BJ (cell line): ENCODE data around the gene STK32B. TPM values are rescaled to one million over a fixed set of nuclear protein-coding genes. Genes with fewer than 3 reads are reported as not detected.

Experiments
- CTCF ChIA-PET: fragments of 350-600 bp; formaldehyde crosslinking; extraction: SDS; loops from one replicate; lab custom pipeline; 2021; ENCODE audit warnings: antibody characterized with exemption, inconsistent platforms; lab: Yijun Ruan, JAX
- POLR2A ChIA-PET: fragments of 300-600 bp; sonication (Branson Sonifier 250); formaldehyde crosslinking; extraction: SDS; loops from one replicate; lab custom pipeline; 2021; ENCODE audit warnings: antibody characterized with exemption; lab: Charles Lee
- DNase-seq: peaks from one replicate; pipeline ENCODE4 v3.0.0-alpha.2; 2011; ENCODE audit warnings: low read depth
- H3K27me3 ChIP-seq: 2 replicates; pipeline ENCODE4 v1.6.0; 2011; ENCODE audit warnings: low read length; ENCODE audit not compliant: control insufficient read depth, insufficient read depth
- H3K36me3 ChIP-seq: 2 replicates; pipeline ENCODE4 v1.5.1; 2011; ENCODE audit warnings: low read length; ENCODE audit not compliant: control insufficient read depth, insufficient read depth
- H3K4me3 ChIP-seq: 2 replicates; pipeline ENCODE4 v1.5.1; 2011; ENCODE audit warnings: low read depth, mild to moderate bottlenecking, control low read depth, low read length
- polyA plus RNA-seq: library from polyadenylated mRNA; depleted of rRNA; stranded (reverse); fragments of >200 nt; gene quantifications from 2 replicates; pipeline ENCODE4 v1.2.3, GENCODE V29; 2011
- TF ChIP-seq, protein P1 (sequence below): IDR thresholded peaks from 2 replicates; pipeline ENCODE4 v1.5.1; 2011; ENCODE audit warnings: low read depth, mild to moderate bottlenecking, control low read depth, inconsistent platforms, low read length, moderate library complexity; ENCODE audit not compliant: insufficient read depth

The STK32B gene
- polyA plus RNA-seq, 1 experiment = 11.2 TPM

- DNase-seq = no peak
- H3K27me3 ChIP-seq = peaks cover 12% of the 10 kb centered on the region
- no peak overlapping the region for H3K4me3 ChIP-seq
- CTCF ChIA-PET = interaction anchor here (0.7 kb wide), 1 partner anchor 240 kb away, joined by 3 read pairs; no protein-coding TSS in a partner anchor
- H3K36me3 ChIP-seq = no peaks in the 10 kb centered on the region
- POLR2A ChIA-PET = no interaction called here
- TF ChIP-seq, protein P1, sequence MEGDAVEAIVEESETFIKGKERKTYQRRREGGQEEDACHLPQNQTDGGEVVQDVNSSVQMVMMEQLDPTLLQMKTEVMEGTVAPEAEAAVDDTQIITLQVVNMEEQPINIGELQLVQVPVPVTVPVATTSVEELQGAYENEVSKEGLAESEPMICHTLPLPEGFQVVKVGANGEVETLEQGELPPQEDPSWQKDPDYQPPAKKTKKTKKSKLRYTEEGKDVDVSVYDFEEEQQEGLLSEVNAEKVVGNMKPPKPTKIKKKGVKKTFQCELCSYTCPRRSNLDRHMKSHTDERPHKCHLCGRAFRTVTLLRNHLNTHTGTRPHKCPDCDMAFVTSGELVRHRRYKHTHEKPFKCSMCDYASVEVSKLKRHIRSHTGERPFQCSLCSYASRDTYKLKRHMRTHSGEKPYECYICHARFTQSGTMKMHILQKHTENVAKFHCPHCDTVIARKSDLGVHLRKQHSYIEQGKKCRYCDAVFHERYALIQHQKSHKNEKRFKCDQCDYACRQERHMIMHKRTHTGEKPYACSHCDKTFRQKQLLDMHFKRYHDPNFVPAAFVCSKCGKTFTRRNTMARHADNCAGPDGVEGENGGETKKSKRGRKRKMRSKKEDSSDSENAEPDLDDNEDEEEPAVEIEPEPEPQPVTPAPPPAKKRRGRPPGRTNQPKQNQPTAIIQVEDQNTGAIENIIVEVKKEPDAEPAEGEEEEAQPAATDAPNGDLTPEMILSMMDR = no peak
These were observed 29.7 kb upstream of the STK32B start for GRCh38 chr4:5021546-5021945.

DNA sequence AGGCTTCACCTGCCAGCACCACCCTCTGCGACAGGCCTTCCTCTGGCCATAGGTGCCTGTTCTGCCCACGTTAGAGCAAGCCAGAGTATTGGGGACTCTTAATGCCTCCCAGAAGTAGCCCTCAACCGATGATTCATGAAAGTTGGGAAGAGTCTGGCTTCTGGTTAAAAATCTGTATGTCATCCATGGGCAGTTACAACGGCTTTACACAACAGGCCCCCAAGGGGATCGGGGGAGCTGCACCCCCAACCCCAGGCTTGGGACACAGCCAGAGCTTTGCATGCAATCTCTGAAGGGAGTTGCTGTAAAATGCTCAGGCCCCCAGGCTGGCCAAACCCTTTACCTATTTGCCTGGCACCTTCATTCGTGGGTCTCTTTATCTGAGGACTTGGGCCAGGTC is 26.6 kb upstream of the STK32B start:
- TF ChIP-seq, protein P1 = no peak
- DNase-seq = no peak
- CTCF ChIA-PET = no interaction called here

DNA sequence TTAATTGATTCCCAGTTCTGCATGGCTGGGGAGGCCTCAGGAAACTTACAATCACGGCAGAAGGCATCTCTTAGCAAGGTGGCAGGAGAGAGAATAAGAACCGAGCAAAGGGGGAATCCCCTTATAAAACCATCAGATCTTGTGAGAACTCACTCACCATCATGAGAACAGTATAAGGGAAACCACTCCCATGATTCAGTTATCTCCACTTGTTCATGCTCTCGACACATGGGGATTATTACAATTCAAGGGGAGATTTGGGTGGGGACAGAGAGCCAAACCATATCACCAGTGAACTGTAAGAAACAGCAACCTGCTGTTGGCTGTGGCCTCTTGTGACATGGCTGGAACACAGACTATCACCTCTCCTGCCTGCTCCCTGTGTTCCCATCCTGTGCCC is 24.9 kb upstream of the STK32B start:
- Histone ChIP-seq H3K27me3 (peaks cover 17% of the 10 kb centered on the region), H3K36me3 (no peaks in the 10 kb centered on the region), H3K4me3 (no peak overlapping the region)
- no peak for DNase-seq
- ChIA-PET POLR2A (no interaction called here), CTCF (no interaction called here)
- TF ChIP-seq, protein P1 = no peak

More for the DNA sequence above, 26.6 kb upstream of the STK32B start:
- POLR2A ChIA-PET = no interaction called here
- H3K4me3 ChIP-seq = no peak overlapping the region
- peaks cover 17% of the 10 kb centered on the region for H3K27me3 ChIP-seq
- H3K36me3 ChIP-seq = no peaks in the 10 kb centered on the region

- no peak for DNase-seq
- H3K4me3 ChIP-seq = no peak overlapping the region
- ChIA-PET POLR2A (no interaction called here), CTCF (interaction anchor here (1.5 kb wide), 1 partner anchor 10 kb away, joined by 3 read pairs; no protein-coding TSS in a partner anchor)
- no peaks in the 10 kb centered on the region for H3K36me3 ChIP-seq
- TF ChIP-seq, protein P1 = no peak
- peaks cover 13% of the 10 kb centered on the region for H3K27me3 ChIP-seq
These were observed 23.9 kb upstream of the STK32B start for GRCh38 chr4:5027346-5027745.

- Histone ChIP-seq H3K27me3 (peaks cover 13% of the 10 kb centered on the region), H3K36me3 (no peaks in the 10 kb centered on the region), H3K4me3 (no peak overlapping the region)
- CTCF ChIA-PET = interaction anchor here (1.5 kb wide), 1 partner anchor 11 kb away, joined by 3 read pairs; no protein-coding TSS in a partner anchor
- TF ChIP-seq, protein P1 = no peak
- POLR2A ChIA-PET = no interaction called here
- no peak for DNase-seq
These were observed 22.8 kb upstream of the STK32B start for GRCh38 chr4:5028480-5028879.
